ENCODE measurements around the gene ERF. TPM values are rescaled to one million over a fixed set of nuclear protein-coding genes. Genes with fewer than 3 reads are reported as not detected.

The ERF gene
- total RNA-seq, 1 experiment from 2014 or later: 17.0 TPM

GRCh38 chr19:42242069-42242511, 12.8 kb downstream of the ERF start:
- no peaks in the 10 kb centered on the region for H3K27me3 ChIP-seq (ENCODE audit: low read length)
- H3K9me2 ChIP-seq (replicated peaks; ENCODE audit: low read length): no peaks in the 10 kb centered on the region
- ChIA-PET CTCF (no interaction called here), POLR2A (ENCODE audit: unreplicated experiment) (interaction anchor here (0.5 to 0.7 kb wide), 3 partner anchors 24 to 161 kb away, joined by 3 to 4 read pairs (median 3); no protein-coding TSS in a partner anchor)
- ATAC-seq: no peak
- H3K4me3 ChIP-seq (ENCODE audit: low read length): peak overlapping the region; percentile 98
- H3F3A ChIP-seq (ENCODE audit: low read length, unreplicated experiment): no peaks in the 10 kb centered on the region
- H3K27ac ChIP-seq (ENCODE audit: low read length): no peak overlapping the region
- peaks cover 44% of the 10 kb centered on the region for H3K79me2 ChIP-seq (ENCODE audit: low read length)
- H4K20me1 ChIP-seq (ENCODE audit: low read length): no peaks in the 10 kb centered on the region
- H2AFZ ChIP-seq (ENCODE audit: low read length): no peak overlapping the region
- no peaks in the 10 kb centered on the region for H3K9me3 ChIP-seq (ENCODE audit: low read length)
- no peaks in the 10 kb centered on the region for H3K36me3 ChIP-seq (ENCODE audit: low read depth, low read length)
- TF ChIP-seq CTCF (conservative IDR thresholded peaks at IDR 0.05; ENCODE audit: low read depth, low read length) (no peak), EZH2 (IDR thresholded peaks at IDR 0.05; ENCODE audit: low read length, unreplicated experiment) (no peak), EZH2phosphoT487 (IDR thresholded peaks at IDR 0.05; ENCODE audit: borderline replicate concordance, low read length) (no peak)
- intact Hi-C loops (cut with micrococcal nuclease): loop anchor here (2.0 kb wide), 1 partner anchor 25 kb away; the partner anchor contains the start of gene DEDD2
- H3K9ac ChIP-seq (ENCODE audit: low read length): peak overlapping the region; percentile 93
- DNase-seq: no peak
- H3K4me1 ChIP-seq (ENCODE audit: insufficient read depth, low read length): peaks cover 4% of the 10 kb centered on the region
- no TSS peak for BruUV-seq (replicated peaks)
- peak overlapping the region; percentile 94 for H3K4me2 ChIP-seq (ENCODE audit: low read length)

- H3K9me3 ChIP-seq (ENCODE audit: low read length): no peaks in the 10 kb centered on the region
- H3K4me3 ChIP-seq (ENCODE audit: low read length): peak overlapping the region; percentile 98
- H3K4me2 ChIP-seq (ENCODE audit: low read length): peak overlapping the region; percentile 94
- no peak overlapping the region for H3K27ac ChIP-seq (ENCODE audit: low read length)
- intact Hi-C loops (cut with micrococcal nuclease): no loop called here
- POLR2A ChIA-PET (ENCODE audit: unreplicated experiment): no interaction called here
- H3K9ac ChIP-seq (ENCODE audit: low read length): peak overlapping the region; percentile 93
- no TSS peak for BruUV-seq (replicated peaks)
- ATAC-seq (no peak), DNase-seq (no peak)
- no peaks in the 10 kb centered on the region for H3K27me3 ChIP-seq (ENCODE audit: low read length)
- H4K20me1 ChIP-seq (ENCODE audit: low read length): no peaks in the 10 kb centered on the region
- no peaks in the 10 kb centered on the region for H3F3A ChIP-seq (ENCODE audit: low read length, unreplicated experiment)
- no peaks in the 10 kb centered on the region for H3K9me2 ChIP-seq (replicated peaks; ENCODE audit: low read length)
- H3K4me1 ChIP-seq (ENCODE audit: insufficient read depth, low read length): peaks cover 4% of the 10 kb centered on the region
- H2AFZ ChIP-seq (ENCODE audit: low read length): no peak overlapping the region
- H3K79me2 ChIP-seq (ENCODE audit: low read length): peaks cover 44% of the 10 kb centered on the region
- H3K36me3 ChIP-seq (ENCODE audit: low read depth, low read length): no peaks in the 10 kb centered on the region
- TF ChIP-seq EZH2 (IDR thresholded peaks at IDR 0.05; ENCODE audit: low read length, unreplicated experiment) (no peak), EZH2phosphoT487 (IDR thresholded peaks at IDR 0.05; ENCODE audit: borderline replicate concordance, low read length) (no peak), CTCF (conservative IDR thresholded peaks at IDR 0.05; ENCODE audit: low read depth, low read length) (no peak)
- CTCF ChIA-PET: no interaction called here
Measured at GRCh38 chr19:42241279-42241678, 13.6 kb downstream of the ERF start.

- Histone ChIP-seq H3K4me1 (ENCODE audit: insufficient read depth, low read length) (peaks cover 4% of the 10 kb centered on the region), H3K9me3 (ENCODE audit: low read length) (no peaks in the 10 kb centered on the region), H3K4me2 (ENCODE audit: low read length) (no peak overlapping the region), H3F3A (ENCODE audit: low read length, unreplicated experiment) (no peaks in the 10 kb centered on the region), H3K4me3 (ENCODE audit: low read length) (no peak overlapping the region), H2AFZ (ENCODE audit: low read length) (no peak overlapping the region), H3K79me2 (ENCODE audit: low read length) (peaks cover 44% of the 10 kb centered on the region), H3K36me3 (ENCODE audit: low read depth, low read length) (no peaks in the 10 kb centered on the region; the same call in 1 of the 2 replicates), H3K9me2 (replicated peaks; ENCODE audit: low read length) (no peaks in the 10 kb centered on the region), H3K9ac (ENCODE audit: low read length) (no peak overlapping the region), H3K27ac (ENCODE audit: low read length) (no peak overlapping the region), H4K20me1 (ENCODE audit: low read length) (no peaks in the 10 kb centered on the region), H3K27me3 (ENCODE audit: low read length) (no peaks in the 10 kb centered on the region)
- intact Hi-C loops (cut with micrococcal nuclease): no loop called here
- ATAC-seq (no peak), DNase-seq (no peak)
- TF ChIP-seq EZH2 (IDR thresholded peaks at IDR 0.05; ENCODE audit: low read length, unreplicated experiment) (no peak), CTCF (conservative IDR thresholded peaks at IDR 0.05; ENCODE audit: low read depth, low read length) (no peak), EZH2phosphoT487 (IDR thresholded peaks at IDR 0.05; ENCODE audit: borderline replicate concordance, low read length) (no peak)
- no TSS peak for BruUV-seq (replicated peaks)
- CTCF ChIA-PET: interaction anchor here (0.5 kb wide), 1 partner anchor 202 kb away, joined by 15 read pairs; no protein-coding TSS in a partner anchor
- POLR2A ChIA-PET (ENCODE audit: unreplicated experiment): no interaction called here
Measured at GRCh38 chr19:42239544-42240220, 15.2 kb downstream of the ERF start.

Data from PC-3 (cell line).